Measurements from ENCODE around the gene ZNF219. TPM values are rescaled to one million over a fixed set of nuclear protein-coding genes. Genes with fewer than 3 reads are reported as not detected.

The ZNF219 gene
- total and polyA plus RNA-seq, 2 of the 13 experiments (the other 11 are each of a cell fraction or from before 2014, with no cell fraction given): 34.5 to 36.6 TPM

DNA sequence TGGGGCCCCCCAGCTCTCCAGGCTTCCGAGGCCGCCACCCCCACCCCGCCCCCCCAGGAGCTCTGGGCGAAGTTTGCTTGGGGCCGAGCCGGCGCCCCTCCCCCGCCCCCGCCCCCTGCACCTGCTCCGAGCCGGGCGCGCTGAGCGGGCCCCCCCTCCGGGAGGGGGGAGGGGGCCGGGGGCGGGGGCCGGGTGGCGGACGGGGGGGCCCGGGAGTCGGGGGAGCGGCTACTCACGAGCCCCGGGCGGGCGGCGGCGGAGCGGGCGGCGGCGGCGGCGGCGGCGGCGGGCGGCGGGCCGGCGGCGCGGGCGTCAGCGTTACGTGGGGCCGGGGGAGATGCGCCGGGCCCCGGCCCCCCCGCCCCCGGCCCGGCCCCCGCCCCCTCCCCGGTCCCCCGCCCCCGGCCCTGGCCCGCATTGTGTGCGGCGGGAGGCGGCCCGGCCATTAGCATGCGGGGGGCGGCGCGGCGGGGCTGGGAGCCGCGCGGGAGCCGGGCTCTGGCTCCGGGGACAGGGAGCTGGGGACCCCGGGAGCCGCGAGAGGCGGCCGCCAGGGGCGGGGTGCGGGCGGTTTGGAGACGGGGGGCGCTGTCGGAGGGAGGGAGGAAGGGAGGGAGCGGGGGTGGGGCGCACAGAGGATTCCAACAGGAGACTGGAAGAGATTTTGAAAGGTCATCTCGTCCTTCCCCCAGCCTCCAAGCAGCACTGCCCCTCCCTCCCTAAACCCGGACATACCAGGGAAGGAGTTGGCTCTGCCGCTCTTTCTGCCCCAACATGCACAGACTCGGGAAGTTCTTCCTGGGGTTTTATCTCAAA lies at the start of gene ZNF219 (continued):
- TF ChIP-seq, protein P1, sequence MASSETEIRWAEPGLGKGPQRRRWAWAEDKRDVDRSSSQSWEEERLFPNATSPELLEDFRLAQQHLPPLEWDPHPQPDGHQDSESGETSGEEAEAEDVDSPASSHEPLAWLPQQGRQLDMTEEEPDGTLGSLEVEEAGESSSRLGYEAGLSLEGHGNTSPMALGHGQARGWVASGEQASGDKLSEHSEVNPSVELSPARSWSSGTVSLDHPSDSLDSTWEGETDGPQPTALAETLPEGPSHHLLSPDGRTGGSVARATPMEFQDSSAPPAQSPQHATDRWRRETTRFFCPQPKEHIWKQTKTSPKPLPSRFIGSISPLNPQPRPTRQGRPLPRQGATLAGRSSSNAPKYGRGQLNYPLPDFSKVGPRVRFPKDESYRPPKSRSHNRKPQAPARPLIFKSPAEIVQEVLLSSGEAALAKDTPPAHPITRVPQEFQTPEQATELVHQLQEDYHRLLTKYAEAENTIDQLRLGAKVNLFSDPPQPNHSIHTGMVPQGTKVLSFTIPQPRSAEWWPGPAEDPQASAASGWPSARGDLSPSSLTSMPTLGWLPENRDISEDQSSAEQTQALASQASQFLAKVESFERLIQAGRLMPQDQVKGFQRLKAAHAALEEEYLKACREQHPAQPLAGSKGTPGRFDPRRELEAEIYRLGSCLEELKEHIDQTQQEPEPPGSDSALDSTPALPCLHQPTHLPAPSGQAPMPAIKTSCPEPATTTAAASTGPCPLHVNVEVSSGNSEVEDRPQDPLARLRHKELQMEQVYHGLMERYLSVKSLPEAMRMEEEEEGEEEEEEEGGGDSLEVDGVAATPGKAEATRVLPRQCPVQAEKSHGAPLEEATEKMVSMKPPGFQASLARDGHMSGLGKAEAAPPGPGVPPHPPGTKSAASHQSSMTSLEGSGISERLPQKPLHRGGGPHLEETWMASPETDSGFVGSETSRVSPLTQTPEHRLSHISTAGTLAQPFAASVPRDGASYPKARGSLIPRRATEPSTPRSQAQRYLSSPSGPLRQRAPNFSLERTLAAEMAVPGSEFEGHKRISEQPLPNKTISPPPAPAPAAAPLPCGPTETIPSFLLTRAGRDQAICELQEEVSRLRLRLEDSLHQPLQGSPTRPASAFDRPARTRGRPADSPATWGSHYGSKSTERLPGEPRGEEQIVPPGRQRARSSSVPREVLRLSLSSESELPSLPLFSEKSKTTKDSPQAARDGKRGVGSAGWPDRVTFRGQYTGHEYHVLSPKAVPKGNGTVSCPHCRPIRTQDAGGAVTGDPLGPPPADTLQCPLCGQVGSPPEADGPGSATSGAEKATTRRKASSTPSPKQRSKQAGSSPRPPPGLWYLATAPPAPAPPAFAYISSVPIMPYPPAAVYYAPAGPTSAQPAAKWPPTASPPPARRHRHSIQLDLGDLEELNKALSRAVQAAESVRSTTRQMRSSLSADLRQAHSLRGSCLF (CRISPR knock-in tag; IDR thresholded peaks at IDR 0.05; ENCODE audit: borderline replicate concordance): no peak
- TF ChIP-seq, protein P2, sequence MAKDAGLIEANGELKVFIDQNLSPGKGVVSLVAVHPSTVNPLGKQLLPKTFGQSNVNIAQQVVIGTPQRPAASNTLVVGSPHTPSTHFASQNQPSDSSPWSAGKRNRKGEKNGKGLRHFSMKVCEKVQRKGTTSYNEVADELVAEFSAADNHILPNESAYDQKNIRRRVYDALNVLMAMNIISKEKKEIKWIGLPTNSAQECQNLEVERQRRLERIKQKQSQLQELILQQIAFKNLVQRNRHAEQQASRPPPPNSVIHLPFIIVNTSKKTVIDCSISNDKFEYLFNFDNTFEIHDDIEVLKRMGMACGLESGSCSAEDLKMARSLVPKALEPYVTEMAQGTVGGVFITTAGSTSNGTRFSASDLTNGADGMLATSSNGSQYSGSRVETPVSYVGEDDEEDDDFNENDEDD (CRISPR knock-in tag; IDR thresholded peaks at IDR 0.05; ENCODE audit: borderline replicate concordance): no peak
- TF ChIP-seq ONECUT2 (CRISPR knock-in tag; IDR thresholded peaks at IDR 0.05) (no peak), BHLHE40 (IDR thresholded peaks at IDR 0.05; ENCODE audit: low read length) (no peak), ZMYM2 (CRISPR knock-in tag; IDR thresholded peaks at IDR 0.05) (no peak), FOXO1 (CRISPR knock-in tag; IDR thresholded peaks at IDR 0.05) (no peak), ZIK1 (CRISPR knock-in tag; IDR thresholded peaks at IDR 0.05; ENCODE audit: borderline replicate concordance, low read depth) (no peak), STAG1 (CRISPR knock-in tag; IDR thresholded peaks at IDR 0.05) (no peak)
- TF ChIP-seq, protein P3, sequence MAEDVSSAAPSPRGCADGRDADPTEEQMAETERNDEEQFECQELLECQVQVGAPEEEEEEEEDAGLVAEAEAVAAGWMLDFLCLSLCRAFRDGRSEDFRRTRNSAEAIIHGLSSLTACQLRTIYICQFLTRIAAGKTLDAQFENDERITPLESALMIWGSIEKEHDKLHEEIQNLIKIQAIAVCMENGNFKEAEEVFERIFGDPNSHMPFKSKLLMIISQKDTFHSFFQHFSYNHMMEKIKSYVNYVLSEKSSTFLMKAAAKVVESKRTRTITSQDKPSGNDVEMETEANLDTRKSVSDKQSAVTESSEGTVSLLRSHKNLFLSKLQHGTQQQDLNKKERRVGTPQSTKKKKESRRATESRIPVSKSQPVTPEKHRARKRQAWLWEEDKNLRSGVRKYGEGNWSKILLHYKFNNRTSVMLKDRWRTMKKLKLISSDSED (CRISPR knock-in tag; IDR thresholded peaks at IDR 0.05): no peak
- TF ChIP-seq, protein P4, sequence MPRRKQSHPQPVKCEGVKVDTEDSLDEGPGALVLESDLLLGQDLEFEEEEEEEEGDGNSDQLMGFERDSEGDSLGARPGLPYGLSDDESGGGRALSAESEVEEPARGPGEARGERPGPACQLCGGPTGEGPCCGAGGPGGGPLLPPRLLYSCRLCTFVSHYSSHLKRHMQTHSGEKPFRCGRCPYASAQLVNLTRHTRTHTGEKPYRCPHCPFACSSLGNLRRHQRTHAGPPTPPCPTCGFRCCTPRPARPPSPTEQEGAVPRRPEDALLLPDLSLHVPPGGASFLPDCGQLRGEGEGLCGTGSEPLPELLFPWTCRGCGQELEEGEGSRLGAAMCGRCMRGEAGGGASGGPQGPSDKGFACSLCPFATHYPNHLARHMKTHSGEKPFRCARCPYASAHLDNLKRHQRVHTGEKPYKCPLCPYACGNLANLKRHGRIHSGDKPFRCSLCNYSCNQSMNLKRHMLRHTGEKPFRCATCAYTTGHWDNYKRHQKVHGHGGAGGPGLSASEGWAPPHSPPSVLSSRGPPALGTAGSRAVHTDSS (CRISPR knock-in tag; conservative IDR thresholded peaks at IDR 0.05): no peak
- TF ChIP-seq, protein P5, sequence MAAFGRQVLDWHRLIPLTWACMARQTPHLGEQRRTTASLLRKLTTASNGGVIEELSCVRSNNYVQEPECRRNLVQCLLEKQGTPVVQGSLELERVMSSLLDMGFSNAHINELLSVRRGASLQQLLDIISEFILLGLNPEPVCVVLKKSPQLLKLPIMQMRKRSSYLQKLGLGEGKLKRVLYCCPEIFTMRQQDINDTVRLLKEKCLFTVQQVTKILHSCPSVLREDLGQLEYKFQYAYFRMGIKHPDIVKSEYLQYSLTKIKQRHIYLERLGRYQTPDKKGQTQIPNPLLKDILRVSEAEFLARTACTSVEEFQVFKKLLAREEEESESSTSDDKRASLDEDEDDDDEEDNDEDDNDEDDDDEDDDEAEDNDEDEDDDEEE (CRISPR knock-in tag; IDR thresholded peaks at IDR 0.05): no peak
- TF ChIP-seq, protein P6, sequence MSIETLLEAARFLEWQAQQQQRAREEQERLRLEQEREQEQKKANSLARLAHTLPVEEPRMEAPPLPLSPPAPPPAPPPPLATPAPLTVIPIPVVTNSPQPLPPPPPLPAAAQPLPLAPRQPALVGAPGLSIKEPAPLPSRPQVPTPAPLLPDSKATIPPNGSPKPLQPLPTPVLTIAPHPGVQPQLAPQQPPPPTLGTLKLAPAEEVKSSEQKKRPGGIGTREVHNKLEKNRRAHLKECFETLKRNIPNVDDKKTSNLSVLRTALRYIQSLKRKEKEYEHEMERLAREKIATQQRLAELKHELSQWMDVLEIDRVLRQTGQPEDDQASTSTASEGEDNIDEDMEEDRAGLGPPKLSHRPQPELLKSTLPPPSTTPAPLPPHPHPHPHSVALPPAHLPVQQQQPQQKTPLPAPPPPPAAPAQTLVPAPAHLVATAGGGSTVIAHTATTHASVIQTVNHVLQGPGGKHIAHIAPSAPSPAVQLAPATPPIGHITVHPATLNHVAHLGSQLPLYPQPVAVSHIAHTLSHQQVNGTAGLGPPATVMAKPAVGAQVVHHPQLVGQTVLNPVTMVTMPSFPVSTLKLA (IDR thresholded peaks at IDR 0.05): no peak
- TF ChIP-seq, protein P7, sequence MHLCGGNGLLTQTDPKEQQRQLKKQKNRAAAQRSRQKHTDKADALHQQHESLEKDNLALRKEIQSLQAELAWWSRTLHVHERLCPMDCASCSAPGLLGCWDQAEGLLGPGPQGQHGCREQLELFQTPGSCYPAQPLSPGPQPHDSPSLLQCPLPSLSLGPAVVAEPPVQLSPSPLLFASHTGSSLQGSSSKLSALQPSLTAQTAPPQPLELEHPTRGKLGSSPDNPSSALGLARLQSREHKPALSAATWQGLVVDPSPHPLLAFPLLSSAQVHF (CRISPR knock-in tag; IDR thresholded peaks at IDR 0.05): no peak
- TF ChIP-seq, protein P8, sequence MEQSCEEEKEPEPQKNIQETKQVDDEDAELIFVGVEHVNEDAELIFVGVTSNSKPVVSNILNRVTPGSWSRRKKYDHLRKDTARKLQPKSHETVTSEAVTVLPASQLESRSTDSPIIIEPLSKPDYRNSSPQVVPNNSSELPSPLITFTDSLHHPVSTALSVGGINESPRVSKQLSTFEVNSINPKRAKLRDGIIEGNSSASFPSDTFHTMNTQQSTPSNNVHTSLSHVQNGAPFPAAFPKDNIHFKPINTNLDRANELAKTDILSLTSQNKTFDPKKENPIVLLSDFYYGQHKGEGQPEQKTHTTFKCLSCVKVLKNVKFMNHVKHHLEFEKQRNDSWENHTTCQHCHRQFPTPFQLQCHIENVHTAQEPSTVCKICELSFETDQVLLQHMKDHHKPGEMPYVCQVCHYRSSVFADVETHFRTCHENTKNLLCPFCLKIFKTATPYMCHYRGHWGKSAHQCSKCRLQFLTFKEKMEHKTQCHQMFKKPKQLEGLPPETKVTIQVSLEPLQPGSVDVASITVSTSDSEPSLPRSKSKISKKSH (CRISPR knock-in tag; IDR thresholded peaks at IDR 0.05; ENCODE audit: borderline replicate concordance): no peak

Data from HepG2 (cell line).